Gastroesophageal sphincter (tissue), 4 donors: Measurements from ENCODE around the gene PUM1. TPM values are rescaled to one million over a fixed set of nuclear protein-coding genes. Genes with fewer than 3 reads are reported as not detected.
"Not testable (repeated sequence)": the region's sequence is repeated elsewhere in the genome, so short reads cannot be mapped to it uniquely, and the experiment has no call there.

Source experiments
- ATAC-seq: fragments of 150-250 bp; one replicate; pipeline ENCODE4 v1.9.1; 2016; ENCODE audit warnings: mild to moderate bottlenecking, moderate library complexity
- H3K27ac ChIP-seq, 4 donors: fragments of 200-600 bp; sonication (generic) in 3 of 4; 1 replicate in 3 of 4; 2 replicates in 1 of 4; pipeline ENCODE4 v1.5.1; 2016 to 2019
- H3K27me3 ChIP-seq: fragments of 200-600 bp; sonication (generic); one replicate; pipeline ENCODE4 v1.5.1; 2019
- H3K36me3 ChIP-seq, 2 donors: fragments of 200-600 bp; sonication (generic); one replicate each; pipeline ENCODE4 v1.5.1; 2019; ENCODE audit warnings: control low read depth in 1 of 2
- H3K4me1 ChIP-seq, 3 donors: fragments of 200-600 bp; sonication (generic); 1 replicate in 2 of 3; 2 replicates in 1 of 3; pipeline ENCODE4 v1.5.1; 2016 to 2019; ENCODE audit warnings: control low read depth in 2 of 3
- H3K4me3 ChIP-seq, 2 donors: fragments of 200-600 bp; sonication (generic); one replicate each; pipeline ENCODE4 v1.5.1; 2019; ENCODE audit warnings: mild to moderate bottlenecking in 1 of 2, moderate library complexity in 1 of 2
- H3K9me3 ChIP-seq, 3 donors: fragments of 200-600 bp; sonication (generic); one replicate each; pipeline ENCODE4 v1.5.1; 2017 to 2019; ENCODE audit warnings: control low read depth in 2 of 3
- EP300 ChIP-seq: sonication (generic); formaldehyde crosslinking; IDR thresholded peaks from one replicate; pipeline ENCODE4 v1.6.1; 2017; ENCODE audit warnings: antibody characterized with exemption, mild to moderate bottlenecking
- POLR2A ChIP-seq, 2 donors: fragments of 450-650 bp; IDR thresholded peaks; one replicate each; pipeline ENCODE4 v1.6.1; 2017; ENCODE audit warnings: antibody characterized with exemption in 2 of 2, mild to moderate bottlenecking in 2 of 2, moderate library complexity in 1 of 2
- POLR2AphosphoS5 ChIP-seq: sonication (generic); formaldehyde crosslinking; IDR thresholded peaks from one replicate; pipeline ENCODE4 v1.6.1; 2017; ENCODE audit warnings: antibody characterized with exemption
- WGBS, 2 donors: methylation state at CpG; one replicate each; pipeline ENCODE4 v1.1.5; 2018; ENCODE audit warnings: low coverage in 1 of 2; 5-methylcytosine and 5-hydroxymethylcytosine counted together
- total RNA-seq, 4 donors: library from RNA; depleted of rRNA; stranded (reverse); fragments of >200 nt; gene quantifications; one replicate each; pipeline ENCODE4 v1.1.0, GENCODE V29; 2016
- TF ChIP-seq, protein P1 (sequence below), 4 experiments: fragments of 200-600 bp in 2 of 4; fragments of 450-650 bp in 2 of 4; sonication (generic) in 1 of 4; IDR thresholded peaks; one replicate each; pipeline ENCODE4 v1.5.1; 2017 to 2019; ENCODE audit warnings: antibody characterized with exemption in 4 of 4, mild to moderate bottlenecking in 2 of 4, moderate library complexity in 2 of 4

The PUM1 gene
- total RNA-seq, 4 donors from 2014 or later: 83.8 to 90.7 (median 88.4) TPM

DNA sequence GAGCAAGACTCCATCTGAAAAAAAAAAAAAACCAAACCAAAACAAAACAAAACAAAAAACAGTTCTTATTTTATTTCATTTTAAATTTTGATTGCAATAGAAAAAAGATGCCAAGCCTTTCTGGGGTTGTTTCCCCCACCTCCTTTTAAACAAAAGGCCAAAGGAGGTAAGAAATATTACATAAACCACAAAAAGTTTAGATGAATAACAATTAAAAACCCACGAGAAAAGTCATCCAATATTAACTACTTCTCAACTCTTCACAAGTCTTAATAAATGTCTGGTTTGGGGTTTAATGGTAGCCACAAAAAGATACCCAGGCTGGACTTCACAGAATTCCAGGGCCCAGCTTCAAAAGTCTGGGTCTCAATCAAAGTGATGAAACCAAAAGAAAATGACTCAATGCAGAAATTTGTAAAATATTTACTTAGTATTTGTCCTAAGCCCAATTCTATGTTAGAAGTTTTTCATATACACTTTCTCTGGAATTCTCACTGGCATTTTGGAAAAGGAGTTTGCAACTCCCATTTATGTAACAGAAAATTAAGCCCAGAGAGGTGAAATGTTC lies 110.0 kb downstream of the PUM1 start:
- no peaks in the 10 kb centered on the region for H3K9me3 ChIP-seq
- no peak overlapping the region for H3K4me3 ChIP-seq
- H3K27ac ChIP-seq: peak overlapping the region in 1 of 4 donors; percentile 25
- no peak for ATAC-seq
- H3K4me1 ChIP-seq: peaks cover 0 to 19% (median 0%) of the 10 kb centered on the region in 3 donors
- H3K27me3 ChIP-seq: no peaks in the 10 kb centered on the region
- TF ChIP-seq POLR2A (IDR thresholded peaks at IDR 0.05) (no peak), POLR2AphosphoS5 (no peak)
- TF ChIP-seq, protein P1, sequence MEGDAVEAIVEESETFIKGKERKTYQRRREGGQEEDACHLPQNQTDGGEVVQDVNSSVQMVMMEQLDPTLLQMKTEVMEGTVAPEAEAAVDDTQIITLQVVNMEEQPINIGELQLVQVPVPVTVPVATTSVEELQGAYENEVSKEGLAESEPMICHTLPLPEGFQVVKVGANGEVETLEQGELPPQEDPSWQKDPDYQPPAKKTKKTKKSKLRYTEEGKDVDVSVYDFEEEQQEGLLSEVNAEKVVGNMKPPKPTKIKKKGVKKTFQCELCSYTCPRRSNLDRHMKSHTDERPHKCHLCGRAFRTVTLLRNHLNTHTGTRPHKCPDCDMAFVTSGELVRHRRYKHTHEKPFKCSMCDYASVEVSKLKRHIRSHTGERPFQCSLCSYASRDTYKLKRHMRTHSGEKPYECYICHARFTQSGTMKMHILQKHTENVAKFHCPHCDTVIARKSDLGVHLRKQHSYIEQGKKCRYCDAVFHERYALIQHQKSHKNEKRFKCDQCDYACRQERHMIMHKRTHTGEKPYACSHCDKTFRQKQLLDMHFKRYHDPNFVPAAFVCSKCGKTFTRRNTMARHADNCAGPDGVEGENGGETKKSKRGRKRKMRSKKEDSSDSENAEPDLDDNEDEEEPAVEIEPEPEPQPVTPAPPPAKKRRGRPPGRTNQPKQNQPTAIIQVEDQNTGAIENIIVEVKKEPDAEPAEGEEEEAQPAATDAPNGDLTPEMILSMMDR (IDR thresholded peaks at IDR 0.05): no peak
- H3K36me3 ChIP-seq: peaks cover 13 to 76% of the 10 kb centered on the region in 2 donors
- 18 to 25% methylated on average over 1 of the region's 1 CpG for WGBS, 2 donors

DNA sequence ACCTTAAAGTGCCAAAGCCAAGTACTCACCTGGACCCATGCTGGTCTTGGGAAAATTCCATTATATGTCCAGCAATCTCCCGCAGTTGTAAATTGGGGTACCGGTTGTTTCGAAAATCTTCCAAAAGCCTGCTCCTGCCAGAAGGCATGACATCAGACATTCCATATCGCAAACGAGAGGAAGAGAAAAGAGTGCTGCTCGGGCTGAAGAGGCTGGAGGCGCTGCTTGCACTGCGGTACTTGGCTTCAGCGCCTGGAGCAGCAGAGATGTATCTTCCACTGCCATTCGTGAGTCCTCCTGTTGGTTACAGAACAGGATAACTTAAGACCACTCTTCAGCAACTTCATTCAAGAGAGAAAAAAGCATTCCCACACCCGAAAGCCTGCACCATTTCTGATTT lies 111.8 kb downstream of the PUM1 start:
- no peak overlapping the region for H3K27ac ChIP-seq
- peaks cover 13 to 75% of the 10 kb centered on the region in 2 donors for H3K36me3 ChIP-seq
- H3K9me3 ChIP-seq: no peaks in the 10 kb centered on the region
- ATAC-seq: no peak
- TF ChIP-seq POLR2AphosphoS5: no peak
- TF ChIP-seq, protein P1 (IDR thresholded peaks at IDR 0.05): no peak
- H3K4me1 ChIP-seq: peaks cover 0 to 19% (median 0%) of the 10 kb centered on the region in 3 donors
- no peak overlapping the region for H3K4me3 ChIP-seq
- WGBS, 2 donors: 80 to 100% methylated on average over 5 to 11 of the region's 11 CpGs
- no peaks in the 10 kb centered on the region for H3K27me3 ChIP-seq

DNA sequence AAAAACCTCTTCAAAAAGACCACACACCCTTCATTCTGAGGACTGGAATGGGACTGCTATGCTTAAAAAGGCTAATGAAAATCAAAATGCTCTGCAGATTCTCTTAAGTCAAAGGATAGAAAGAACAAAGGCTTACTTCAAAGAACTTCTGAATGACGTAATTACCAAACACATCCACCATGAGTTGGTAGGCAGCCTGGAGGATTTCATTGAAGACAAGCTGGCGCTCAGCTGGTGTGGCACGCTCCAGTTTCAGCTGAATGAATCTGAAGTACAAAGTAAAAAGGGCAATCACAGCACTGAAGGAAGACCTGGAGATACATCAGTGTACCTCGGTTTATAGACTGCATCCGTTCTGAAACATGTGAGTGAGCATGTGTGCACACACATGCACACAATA lies 113.4 kb downstream of the PUM1 start:
- no peaks in the 10 kb centered on the region for H3K9me3 ChIP-seq
- TF ChIP-seq, protein P1 (IDR thresholded peaks at IDR 0.05): no peak
- TF ChIP-seq EP300: no peak
- no peak for TF ChIP-seq POLR2A (IDR thresholded peaks at IDR 0.05)
- no peak for TF ChIP-seq POLR2AphosphoS5
- WGBS, 2 donors: 91 to 94% methylated on average over 5 of the region's 5 CpGs
- H3K36me3 ChIP-seq: peaks cover 13 to 80% of the 10 kb centered on the region in 2 donors
- no peak overlapping the region for H3K4me3 ChIP-seq
- no peaks in the 10 kb centered on the region for H3K27me3 ChIP-seq
- H3K27ac ChIP-seq: no peak overlapping the region
- no peak for ATAC-seq
- H3K4me1 ChIP-seq: peaks cover 0 to 12% (median 0%) of the 10 kb centered on the region in 3 donors

DNA sequence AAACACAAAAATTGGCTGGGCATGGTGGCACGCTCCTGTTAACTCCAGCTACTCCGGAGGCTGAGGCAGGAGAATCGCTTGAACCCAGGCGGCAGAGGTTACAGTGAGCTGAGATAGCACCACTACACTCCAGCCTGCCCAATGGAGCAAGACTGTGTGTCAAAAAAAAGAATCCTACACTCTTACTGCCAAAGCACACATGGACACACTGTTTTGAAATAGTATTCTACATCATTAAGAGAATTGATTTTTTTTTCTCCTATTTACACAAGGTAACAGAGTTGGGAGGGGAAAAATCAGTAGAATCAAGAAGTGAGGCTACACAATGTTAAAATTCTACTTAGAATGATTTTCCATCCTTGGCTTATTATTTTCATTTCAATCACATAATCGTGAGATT lies 114.8 kb downstream of the PUM1 start:
- ATAC-seq: no peak

DNA sequence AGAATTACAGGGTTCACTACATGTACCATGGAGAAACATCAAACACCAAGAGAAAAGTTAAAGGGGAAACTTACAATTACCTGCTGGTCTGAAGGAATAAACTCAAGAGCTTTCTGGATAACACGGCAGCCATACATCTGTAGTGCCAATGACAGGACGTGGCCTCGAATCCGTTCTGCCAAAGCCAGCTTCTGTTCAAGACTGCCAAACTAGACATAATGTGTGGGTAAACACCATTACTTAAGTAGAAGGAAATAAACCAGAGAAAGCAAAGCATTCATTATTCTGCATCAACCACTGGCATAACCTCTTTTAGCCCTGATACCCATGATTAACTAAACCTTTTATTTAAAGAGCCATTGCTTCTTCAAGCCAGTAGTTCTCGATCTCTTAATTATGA lies 115.5 kb downstream of the PUM1 start:
- WGBS, 2 donors: 85 to 98% methylated on average over 5 of the region's 5 CpGs

More for the DNA sequence above, 114.8 kb downstream of the PUM1 start:
- Histone ChIP-seq H3K9me3 (no peaks in the 10 kb centered on the region), H3K4me3 (no peak overlapping the region), H3K27me3 (no peaks in the 10 kb centered on the region), H3K36me3 (peaks cover 13 to 89% of the 10 kb centered on the region in 2 donors), H3K27ac (no peak overlapping the region), H3K4me1 (peaks cover 0 to 2% (median 0%) of the 10 kb centered on the region in 3 donors)
- WGBS, 2 donors: 81% methylated on average over 4 of the region's 5 CpGs; no CpG with 5 or more reads in 1 of the 2 donors
- TF ChIP-seq, protein P1 (IDR thresholded peaks at IDR 0.05): no peak
- TF ChIP-seq EP300: no peak
- TF ChIP-seq POLR2A (IDR thresholded peaks at IDR 0.05): no peak
- TF ChIP-seq POLR2AphosphoS5: no peak

DNA sequence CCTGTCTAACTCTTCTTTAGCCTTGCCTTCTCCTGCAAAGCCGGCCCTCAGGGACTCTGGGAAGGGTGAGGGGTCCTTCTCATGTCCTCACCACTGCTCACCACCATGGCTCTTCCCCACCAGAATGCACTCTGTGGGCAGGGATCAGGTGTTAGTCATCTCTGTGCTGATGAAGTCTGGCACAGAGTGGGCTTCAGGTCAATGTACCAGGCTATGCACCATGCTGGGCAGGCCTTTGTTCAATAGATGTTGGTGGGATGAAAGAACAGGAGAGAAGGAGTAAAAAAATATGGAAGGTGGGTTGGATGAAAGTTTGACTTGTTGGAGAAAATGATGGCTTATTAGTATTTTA lies 116.1 kb downstream of the PUM1 start:
- peaks cover 14 to 96% of the 10 kb centered on the region in 2 donors for H3K36me3 ChIP-seq
- WGBS, 2 donors: no CpG with 5 or more reads among the region's 1 CpG
- not testable (repeated sequence) for H3K9me3 ChIP-seq, H3K4me1 ChIP-seq, H3K4me3 ChIP-seq, H3K27ac ChIP-seq, ATAC-seq, H3K27me3 ChIP-seq

More for the DNA sequence above, 115.5 kb downstream of the PUM1 start:
- H3K4me1 ChIP-seq: no peaks in the 10 kb centered on the region
- no peak overlapping the region for H3K4me3 ChIP-seq
- no peaks in the 10 kb centered on the region for H3K27me3 ChIP-seq
- no peaks in the 10 kb centered on the region for H3K9me3 ChIP-seq
- TF ChIP-seq, protein P1 (IDR thresholded peaks at IDR 0.05): no peak
- TF ChIP-seq EP300 (no peak), POLR2A (IDR thresholded peaks at IDR 0.05) (no peak), POLR2AphosphoS5 (no peak)
- H3K27ac ChIP-seq: no peak overlapping the region
- ATAC-seq: no peak
- peaks cover 13 to 96% of the 10 kb centered on the region in 2 donors for H3K36me3 ChIP-seq

DNA sequence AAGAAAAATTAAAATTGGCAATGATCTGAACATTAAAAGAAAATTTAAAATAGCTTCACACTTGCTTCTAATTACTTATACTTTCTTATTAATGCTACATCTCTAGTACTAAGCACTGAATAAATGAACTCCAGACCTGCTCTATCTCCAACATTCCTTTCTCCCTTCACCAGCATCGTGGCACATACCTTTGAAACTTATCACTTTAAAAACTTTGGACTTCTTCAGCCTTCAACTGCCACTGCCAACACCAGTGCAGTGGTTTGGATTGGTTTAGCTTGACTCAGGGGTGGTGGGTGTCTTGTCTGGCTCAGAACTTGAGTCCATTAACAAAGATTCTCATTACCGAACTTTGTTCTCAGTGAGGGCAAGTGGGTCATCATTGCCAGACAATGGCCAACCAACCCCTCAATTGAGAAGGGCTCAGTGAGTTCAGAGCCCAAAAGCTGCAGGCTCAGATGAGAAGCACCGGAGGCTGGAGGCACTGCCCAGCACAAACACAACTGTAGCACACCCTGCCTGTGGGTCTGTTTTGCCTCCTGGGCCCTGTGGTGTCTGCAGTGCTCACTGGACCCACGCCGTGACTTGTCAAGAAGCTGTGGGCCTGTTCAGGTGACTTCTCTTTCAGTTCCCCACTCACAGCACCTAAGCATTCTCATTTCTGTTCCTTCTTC lies 116.6 kb downstream of the PUM1 start:
- 50 to 60% methylated on average over 1 of the region's 5 CpGs for WGBS, 2 donors
- not testable (repeated sequence) for ATAC-seq, H3K27ac ChIP-seq, H3K27me3 ChIP-seq, H3K4me1 ChIP-seq, H3K9me3 ChIP-seq, H3K4me3 ChIP-seq
- H3K36me3 ChIP-seq: peaks cover 13 to 96% of the 10 kb centered on the region in 2 donors
